Cerebellar cortex (tissue), 1 donor: ENCODE data around the gene PRPF39.
"Not testable (repeated sequence)": the region's sequence is repeated elsewhere in the genome, so short reads cannot be mapped to it uniquely, and the experiment has no call there.

Experiments
- DNase-seq: peaks from one replicate; pipeline ENCODE4 v3.0.0-alpha.2; 2015; ENCODE audit warnings: low spot score

Gene PRPF39

GRCh38 chr14:45083976-45084722 lies at the start of gene PRPF39:
Gene PRPF39, plus strand, starts transcription at chr14:45084116. Its CDS starts 11,124 bp downstream, at chr14:45095240.
- DNase-seq = peak; percentile 93

GRCh38 chr14:45034730-45035129 lies 49.2 kb upstream of the PRPF39 start:
- DNase-seq = no peak

- DNase-seq = no peak
These were observed 45.7 kb upstream of the PRPF39 start for GRCh38 chr14:45038256-45038655.

DNA sequence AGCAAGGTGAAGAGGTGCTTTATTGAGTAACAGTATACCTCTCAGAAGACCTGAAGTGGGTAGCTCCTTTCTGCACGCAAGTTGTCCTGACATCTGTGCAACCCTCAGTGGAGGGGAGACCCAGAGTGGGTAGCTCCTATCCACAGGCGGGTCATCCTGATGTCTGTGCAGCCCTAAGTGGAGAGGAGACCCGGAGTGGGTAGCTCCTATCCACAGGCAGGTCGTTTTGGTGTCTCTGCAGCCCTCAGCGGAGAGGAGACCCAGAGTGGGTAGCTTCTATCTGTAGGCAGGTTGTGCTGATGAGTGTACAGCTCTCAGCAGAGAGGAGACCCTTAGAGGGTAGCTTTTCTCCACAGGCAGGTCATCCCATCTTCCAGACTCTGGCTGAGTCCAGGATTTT lies 45.1 kb upstream of the PRPF39 start:
- no peak for DNase-seq

DNA sequence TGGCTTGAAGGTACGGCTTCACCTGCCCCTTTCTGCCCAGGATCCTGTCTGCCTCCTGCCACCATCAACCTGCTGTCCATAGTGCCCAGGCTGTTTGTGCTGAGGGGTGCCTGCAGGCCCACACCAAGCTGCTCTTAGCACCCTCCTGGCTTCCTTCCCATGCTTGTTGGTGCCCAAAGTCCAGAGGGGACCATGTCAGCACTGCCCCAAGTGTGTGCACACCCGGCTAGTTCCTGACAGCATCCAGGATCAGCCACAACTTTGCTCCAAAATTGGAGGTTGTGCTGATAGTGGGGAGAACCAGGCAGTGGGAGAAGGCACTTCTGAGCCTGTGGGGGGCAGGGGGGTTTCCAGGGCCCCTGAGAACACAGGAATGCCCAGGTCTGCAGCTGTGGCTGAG lies 44.5 kb upstream of the PRPF39 start:
- no peak for DNase-seq

- no peak for DNase-seq
These were observed 42.3 kb upstream of the PRPF39 start for GRCh38 chr14:45041641-45042040.

GRCh38 chr14:45044638-45045037 lies 39.3 kb upstream of the PRPF39 start:
- DNase-seq = no peak

DNA sequence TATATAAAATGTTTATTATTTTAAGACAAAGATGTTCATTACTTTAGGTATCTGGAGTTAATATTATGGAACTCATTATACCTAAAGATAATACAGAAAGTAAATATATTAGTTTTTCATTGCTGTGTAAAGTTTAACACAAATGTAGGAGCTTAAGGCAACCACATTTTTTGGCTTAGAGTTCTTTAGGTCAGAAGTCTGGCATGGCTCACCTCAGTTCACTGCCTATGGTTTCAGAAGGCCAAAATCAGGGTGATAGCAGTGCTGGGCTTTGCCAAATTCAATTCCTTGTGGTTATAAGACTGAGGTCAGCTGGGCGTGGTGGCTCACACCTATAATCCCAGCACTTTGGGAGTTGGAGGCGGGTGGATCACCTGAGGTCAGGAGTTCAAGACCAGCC lies 35.5 kb upstream of the PRPF39 start:
- no peak for DNase-seq

DNA sequence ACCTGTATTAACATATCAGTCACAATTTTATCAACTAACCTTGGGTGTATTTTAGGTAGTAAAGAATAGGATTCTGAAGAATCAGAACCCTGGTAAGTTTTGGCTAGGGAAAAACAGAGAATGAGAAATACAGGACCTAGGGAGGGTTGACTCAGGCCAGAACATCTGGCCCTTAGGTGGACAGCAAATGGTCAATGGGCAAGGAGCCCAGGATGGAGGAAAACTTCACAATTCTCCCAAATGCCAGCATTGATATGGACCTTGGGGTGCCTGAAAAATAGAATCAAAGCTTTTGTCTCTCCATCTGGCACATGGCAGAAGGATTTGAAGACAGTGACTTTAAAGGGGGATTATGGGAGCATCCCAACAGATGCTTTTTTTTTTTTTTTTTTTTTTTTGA lies 32.7 kb upstream of the PRPF39 start:
- no peak for DNase-seq

GRCh38 chr14:45051896-45052295 lies 32.0 kb upstream of the PRPF39 start:
- DNase-seq = no peak

- DNase-seq = no peak
These were observed 26.6 kb upstream of the PRPF39 start for GRCh38 chr14:45057349-45057748.

GRCh38 chr14:45057881-45058364 lies 26.0 kb upstream of the PRPF39 start:
- no peak for DNase-seq

- no peak for DNase-seq
These were observed 23.4 kb upstream of the PRPF39 start for GRCh38 chr14:45060551-45060950.

DNA sequence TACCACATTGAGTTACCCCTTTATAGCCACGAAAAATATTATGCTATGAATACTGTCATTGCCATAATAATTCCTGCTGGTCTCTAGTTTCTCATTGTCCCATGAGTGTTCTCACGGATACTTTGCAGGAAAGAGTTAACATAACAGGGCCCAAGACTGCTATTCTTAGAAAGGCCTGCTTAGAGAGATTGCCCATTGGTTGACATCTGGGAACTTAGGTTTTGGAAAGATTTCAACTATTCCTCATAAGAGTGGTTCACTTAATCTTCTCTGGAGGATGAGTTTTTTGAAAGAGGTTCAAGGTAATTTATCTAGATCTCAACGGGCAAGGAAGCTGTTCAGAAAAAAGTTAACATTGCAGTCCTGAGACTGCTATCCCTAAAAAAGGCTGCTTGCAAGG lies 18.4 kb upstream of the PRPF39 start:
- no peak for DNase-seq

- DNase-seq = no peak
These were observed 18.0 kb upstream of the PRPF39 start for GRCh38 chr14:45065956-45066355.

DNA sequence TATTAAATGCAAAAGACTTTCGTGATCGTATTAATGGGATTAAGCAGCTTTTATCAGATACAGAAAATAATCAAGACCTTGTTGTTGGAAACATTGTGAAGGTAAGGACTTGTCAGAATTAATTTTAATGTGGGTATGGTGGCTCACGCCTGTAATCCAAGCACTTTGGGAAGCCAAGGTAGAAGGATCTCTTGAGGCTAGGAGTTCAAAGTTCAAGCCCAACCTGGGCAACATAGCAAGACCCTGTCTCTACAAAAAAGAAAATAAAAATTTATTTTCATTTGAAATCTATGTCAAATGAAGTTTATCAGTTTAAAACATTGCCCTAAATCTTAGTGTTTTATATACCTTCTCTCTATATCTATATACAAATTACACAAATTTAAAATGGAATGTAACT lies 17.2 kb upstream of the PRPF39 start:
- no peak for DNase-seq

- DNase-seq = no peak
These were observed 15.5 kb upstream of the PRPF39 start for GRCh38 chr14:45068396-45068795.

GRCh38 chr14:45070215-45070614 lies 13.7 kb upstream of the PRPF39 start:
- no peak for DNase-seq

- no peak for DNase-seq
These were observed 11.8 kb upstream of the PRPF39 start for GRCh38 chr14:45072126-45072525.

DNA sequence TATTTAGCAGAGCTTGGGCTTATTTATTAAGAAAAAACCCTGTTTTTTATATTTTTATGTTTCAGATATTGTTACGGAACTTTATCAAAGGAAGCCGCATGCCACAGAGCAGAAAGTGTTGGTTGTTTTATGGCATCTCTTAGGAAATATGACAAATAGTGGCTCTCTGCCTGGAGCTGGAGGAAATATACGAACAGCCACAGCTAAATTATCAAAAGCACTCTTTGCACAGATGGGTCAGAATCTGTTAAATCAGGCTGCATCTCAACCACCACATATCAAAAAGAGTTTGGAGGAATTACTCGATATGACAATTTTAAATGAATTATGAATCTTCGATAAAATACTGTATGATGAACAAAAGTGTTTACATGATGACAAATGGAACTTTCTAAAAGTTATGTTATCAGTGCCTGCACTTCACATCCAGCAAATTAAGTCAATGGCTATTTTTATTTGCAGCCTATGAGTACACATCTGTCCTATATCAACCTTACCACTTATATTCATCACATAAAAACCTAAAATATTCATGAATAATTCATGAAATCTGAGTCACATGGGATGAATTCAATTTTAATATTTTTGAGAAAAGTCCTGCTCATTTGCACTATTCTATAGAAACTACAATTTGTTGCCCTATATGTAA lies 10.6 kb upstream of the PRPF39 start:
- DNase-seq = no peak

DNA sequence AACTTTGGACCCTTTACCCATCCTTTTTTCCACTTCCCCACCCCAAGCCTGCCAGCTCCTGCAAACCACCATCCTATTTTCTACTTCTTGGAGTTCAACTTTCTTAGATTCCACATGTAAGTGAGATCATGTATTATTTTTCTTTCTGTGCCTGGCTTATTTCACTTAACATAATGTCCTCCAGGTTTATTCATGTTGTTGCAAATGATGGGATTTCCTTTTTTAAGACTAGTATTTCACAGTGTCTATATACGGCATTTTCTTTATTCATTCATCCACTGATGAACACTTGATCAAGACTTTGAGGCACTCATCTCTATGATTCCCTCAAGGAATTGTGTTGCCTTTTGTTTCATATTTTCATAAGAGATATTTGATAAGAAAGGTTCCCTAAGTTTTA lies 5.6 kb upstream of the PRPF39 start:
- DNase-seq = no peak

DNA sequence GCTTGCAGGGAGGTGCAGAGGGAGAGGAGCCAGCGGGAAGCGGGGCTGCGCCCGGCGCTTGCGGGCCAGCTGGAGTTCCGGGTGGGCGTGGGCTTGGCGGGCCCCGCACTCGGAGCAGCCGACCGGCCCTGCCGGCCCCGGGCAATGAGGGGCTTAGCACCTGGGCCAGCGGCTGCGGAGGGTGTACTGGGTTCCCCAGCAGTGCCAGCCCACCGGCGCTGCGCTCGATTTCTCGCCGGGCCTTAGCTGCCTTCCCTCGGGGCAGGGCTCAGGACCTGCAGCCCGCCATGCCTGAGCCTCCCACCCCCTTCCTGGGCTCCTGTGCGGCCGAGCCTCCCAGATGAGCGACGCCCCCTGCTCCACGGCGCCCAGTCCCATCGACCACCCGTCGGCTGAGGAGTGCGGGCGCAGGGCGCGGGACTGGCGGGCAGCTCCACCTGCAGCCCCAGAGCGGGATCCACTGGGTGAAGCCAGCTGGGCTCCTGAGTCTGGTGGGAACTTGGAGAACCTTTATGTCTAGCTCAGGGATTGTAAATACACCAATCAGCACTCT lies 3.4 kb upstream of the PRPF39 start:
- DNase-seq = not testable (repeated sequence)

DNA sequence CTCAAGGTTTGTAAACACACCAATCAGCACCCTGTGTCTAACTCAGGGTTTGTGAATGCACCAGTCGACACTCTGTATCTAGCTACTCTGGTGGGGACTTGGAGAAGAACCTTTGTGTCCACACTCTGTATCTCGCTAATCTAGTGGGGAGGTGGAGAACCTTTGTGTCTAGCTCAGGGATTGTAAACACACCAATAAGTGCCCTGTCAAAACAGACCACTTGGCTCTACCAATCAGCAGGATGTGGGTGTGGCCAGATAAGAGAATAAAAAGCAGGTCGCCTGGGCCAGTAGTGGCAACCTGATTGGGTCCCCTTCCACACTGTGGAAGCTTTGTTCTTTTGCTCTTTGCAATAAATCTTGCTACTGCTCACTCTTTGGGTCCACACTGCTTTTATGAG lies 2.8 kb upstream of the PRPF39 start:
- DNase-seq = not testable (repeated sequence)
